ENCODE data around the gene STX19.
"Not testable (repeated sequence)": the region's sequence is repeated elsewhere in the genome, so short reads cannot be mapped to it uniquely, and the experiment has no call there.

Gene STX19, protein sequence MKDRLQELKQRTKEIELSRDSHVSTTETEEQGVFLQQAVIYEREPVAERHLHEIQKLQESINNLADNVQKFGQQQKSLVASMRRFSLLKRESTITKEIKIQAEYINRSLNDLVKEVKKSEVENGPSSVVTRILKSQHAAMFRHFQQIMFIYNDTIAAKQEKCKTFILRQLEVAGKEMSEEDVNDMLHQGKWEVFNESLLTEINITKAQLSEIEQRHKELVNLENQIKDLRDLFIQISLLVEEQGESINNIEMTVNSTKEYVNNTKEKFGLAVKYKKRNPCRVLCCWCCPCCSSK

DNA sequence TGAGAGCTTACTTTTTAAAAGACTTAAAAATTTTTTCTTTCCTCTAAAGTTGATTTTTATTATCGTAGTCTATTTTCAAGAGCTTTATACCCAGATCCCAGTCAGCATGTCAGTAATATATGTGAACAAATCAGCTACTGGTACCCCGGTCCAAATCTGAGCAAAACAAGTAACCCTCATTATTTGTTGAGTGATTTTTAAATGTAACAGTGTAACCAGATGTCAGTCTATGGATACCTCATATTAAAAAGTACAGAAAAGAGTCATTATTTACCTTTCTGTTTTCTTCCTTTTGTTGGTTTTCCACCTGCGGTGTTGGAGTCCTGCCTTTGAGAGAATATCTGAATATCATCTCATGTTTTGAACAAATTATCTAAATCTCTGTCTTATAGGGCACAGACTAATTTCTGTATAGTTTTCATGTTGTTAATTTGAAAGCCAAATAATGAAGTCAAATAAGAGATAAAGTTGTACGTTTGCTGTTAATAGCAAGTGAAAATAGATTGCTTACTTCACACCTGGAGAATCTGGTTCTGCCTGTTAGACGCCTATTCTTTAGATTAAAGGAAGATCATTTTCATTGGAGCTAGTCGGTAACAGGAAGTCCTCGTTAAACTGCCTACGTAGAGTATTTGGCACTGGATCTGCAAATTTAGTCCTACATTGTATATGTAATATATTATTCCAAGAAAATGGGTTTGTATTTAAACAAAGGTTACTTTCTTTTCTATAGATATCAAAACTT is at the start of gene STX19:
Gene STX19, minus strand, starts transcription at position 505 of the 745 bp plus-strand sequence. CDS start 13,328 bp downstream, outside the sequence.
- DNase-seq (ENCODE audit: low read depth in 2 of 2), result no peak

DNA sequence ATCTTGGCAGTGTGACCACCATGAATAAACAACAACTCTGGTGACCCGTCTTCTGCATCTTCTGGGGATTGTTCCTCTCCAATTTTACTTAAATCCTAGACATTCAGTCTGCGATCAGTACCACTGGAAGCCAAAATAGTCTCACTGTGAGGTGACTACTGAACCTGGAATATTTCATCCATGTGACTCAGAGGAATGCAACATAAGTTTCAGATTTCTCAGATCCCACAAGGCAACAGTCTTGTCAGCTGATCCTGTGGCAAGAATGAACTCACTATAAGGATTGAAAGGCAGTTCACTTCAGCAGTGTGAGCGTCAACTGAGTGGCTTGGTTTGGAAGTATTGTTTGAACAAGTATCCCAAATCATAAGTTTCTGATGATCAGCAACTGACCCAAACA is 47.7 kb upstream of the STX19 start:
- DNase-seq (ENCODE audit: low read depth in 2 of 2), result no peak

GRCh38 chr3:94071713-94072284 is 43.4 kb upstream of the STX19 start:
- no peak for DNase-seq (ENCODE audit: low read depth in 2 of 2)

DNA sequence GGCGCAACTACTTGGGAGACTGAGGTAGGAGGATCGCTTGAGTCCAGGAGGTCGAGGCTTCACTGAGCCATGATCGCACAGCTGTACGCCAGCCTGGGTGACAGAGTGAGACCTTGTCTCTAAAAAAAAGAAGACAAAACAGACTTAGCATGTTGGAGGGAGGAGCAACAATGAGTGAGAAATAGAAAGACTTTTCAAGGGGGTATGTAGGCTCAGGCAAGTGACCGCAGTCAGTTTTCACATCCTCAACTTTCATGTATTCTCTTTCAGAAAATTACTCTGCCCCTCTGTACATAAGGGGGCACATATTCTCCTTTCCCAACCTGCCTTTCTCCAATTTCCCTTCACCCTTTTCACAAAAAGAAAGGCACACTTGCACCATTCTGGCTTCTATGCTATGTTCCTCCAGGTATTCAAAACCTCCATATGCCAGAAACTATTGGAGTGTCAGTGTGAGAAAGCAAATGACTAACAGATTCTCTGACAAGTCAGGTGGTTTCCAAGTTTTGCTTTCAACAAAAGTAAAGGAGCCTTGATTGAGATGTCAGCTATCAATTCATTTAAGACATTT is 42.0 kb upstream of the STX19 start:
- DNase-seq (ENCODE audit: low read depth in 2 of 2), result no peak

GRCh38 chr3:94069194-94069813 is 40.9 kb upstream of the STX19 start:
- no peak for DNase-seq (ENCODE audit: low read depth in 2 of 2)

- no peak for DNase-seq (ENCODE audit: low read depth in 2 of 2)
These were observed 38.4 kb upstream of the STX19 start for GRCh38 chr3:94066506-94067500.

- DNase-seq (ENCODE audit: low read depth in 2 of 2), result no peak
These were observed 37.6 kb upstream of the STX19 start for GRCh38 chr3:94065819-94066480.

DNA sequence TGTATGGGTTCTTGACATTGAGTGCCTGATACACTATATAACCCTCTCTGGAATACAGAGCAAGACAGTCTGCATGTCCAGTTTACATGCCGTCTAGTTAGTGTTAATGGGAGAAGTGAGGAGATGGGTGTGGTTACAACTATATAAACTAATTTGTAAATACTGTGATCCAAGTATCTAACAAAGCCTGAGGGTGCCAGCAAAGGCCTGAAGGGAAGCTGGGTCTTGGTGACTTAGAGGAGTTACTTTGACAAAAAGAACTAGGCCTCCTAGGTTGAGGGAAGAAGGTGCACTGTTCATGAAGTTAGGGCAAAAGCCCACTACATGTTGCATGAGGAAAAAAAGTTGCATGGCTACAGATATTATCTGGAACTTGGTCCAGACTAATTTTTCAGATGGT is 36.7 kb upstream of the STX19 start:
- DNase-seq (ENCODE audit: low read depth in 2 of 2), result no peak

DNA sequence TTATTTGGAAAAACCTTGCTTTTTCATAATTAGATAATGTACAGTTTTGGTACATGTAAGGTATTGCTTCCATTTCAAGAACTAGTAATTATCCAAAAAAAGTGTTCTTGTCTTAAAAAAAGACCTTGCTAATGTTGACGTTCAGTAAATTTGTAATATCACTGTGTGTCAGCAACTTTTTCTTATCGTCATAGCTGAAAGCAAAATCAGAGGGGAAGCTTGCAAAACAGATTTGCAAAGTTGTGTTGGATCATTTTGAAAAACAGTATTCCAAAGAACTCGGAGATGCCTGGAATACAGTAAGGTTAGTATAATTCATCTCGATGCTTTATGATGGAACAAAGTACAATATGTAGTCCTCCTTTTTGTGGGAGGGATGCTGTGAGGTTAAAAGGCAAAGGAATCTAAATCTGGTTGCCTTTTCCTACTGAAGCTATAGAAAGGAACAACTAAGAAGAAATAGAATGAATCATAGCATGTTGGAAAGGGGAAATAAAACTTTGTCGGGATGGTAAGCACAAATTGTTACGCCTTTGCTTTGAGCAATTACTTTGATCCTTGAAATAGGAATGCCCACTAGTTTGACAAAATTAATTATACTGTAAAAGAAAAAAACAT is 36.0 kb upstream of the STX19 start:
- DNase-seq (ENCODE audit: low read depth in 2 of 2), result no peak

DNA sequence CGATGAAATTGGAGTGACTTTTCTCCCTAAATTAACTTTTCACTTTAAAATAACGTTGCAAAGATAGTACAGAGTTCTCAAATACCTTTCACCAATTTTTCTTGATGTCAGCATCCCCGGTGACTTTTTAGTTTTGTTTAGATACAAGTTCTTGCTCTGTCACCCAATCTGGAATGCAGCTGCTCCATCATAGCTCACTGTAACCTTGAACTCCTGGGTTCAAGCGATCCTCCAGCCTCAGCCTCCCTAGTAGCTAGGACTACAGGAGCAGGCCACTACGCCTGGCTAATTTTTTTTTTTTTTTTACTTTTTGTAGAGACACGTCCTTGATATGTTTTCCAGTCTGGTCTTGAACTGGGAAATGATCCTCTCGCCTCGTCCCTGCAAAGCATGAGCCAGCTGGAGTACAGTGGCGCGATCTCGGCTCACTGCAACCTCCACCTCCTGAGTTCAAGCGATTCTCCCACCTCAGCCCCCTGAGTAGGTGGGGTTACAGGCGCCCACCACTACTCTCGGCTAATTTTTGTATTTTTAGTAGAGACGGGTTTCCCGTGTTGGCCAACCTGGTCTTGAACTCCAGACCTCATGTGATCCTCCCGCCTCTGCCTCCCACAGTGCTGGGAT is 35.2 kb upstream of the STX19 start:
- no peak for DNase-seq (ENCODE audit: low read depth in 2 of 2)

DNA sequence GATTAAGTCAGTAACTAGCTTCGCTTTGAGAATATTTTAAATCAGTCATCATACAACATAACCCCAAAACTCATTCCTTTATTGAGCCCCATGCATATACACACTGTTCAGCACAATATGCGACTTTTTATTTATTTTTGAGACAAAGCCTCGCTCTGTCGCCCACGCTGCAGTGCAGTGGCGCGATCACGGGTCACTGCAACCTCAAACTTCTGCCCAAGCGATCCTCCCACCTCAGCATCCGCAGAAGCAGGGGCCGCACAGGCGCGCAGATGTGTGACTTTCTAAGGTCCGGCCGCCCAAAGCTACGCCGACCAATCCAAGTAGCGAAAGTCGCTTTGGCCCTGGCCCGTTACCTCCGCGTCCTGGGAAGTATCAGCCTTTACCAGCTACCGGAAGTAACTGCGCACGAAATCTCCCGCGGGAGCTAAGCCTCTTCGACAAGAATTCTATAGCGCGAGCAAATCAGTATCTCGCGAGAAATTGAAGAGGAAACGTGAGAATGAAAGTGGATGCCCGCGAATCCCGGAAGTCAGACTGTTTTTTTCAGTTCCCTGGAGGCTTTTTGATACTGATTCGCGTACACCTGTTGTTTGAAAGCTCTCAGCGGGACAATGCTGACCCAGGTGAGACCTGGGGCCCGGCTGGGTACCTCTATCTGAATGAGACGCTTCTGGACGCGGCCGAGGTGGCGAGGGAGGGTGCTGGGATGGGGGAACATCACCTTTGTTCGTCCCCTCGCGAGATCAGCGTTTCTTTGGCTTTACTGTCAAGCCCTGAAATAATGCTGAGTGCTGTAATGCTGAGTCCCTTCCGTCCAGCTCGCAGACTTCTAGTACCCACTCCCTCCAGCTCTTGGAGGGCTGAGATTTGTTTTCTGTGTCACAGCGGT is 34.4 kb upstream of the STX19 start, which contains the start of the genes DHFR2 and NSUN3:
Gene DHFR2, minus strand, starts transcription at position 404 of the 892 bp plus-strand sequence. CDS start 1,405 bp downstream, outside the sequence.
Gene NSUN3, plus strand, starts transcription at position 549 of the 892 bp plus-strand sequence. Its CDS starts 66 bp downstream, at position 615.
- peak; percentile 94 to 95 for DNase-seq (ENCODE audit: low read depth in 2 of 2)

DNA sequence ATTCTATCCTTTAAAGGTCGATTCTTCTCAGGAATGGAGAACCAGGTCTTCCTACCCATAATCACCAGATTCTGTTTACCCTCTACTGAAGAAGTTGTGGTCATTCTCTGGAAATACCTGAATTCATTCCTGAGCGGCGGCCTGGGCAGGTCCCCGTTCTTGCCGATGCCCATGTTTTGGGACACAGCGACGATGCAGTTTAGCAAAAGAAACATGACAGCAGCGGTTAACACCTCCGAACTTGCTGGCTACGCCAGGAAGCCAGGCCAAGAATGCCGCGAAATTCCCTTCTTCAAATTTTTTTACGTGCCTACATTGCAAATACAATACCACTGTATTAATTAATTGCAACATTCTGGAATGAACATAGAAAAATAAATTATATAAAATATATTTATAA is 32.9 kb upstream of the STX19 start:
- no peak for DNase-seq (ENCODE audit: low read depth in 2 of 2)

DNA sequence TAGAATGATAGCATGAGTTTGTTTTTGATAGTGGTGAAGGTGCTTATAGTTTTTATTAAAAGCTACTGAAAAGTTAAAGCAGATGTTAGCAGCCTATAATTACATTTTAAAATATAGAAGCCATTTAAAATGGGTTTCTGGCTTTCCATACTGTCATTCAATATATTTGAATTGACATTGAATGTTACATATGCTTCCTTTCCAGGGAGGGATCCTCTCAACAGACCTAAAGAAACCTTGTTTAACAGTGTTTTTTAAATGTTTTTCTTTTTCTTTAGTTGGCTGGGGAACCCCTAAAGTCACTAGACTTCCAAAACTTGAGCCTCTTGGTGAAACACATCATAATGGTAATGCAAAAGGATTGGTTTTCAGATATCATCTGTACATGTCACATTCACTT is 22.1 kb upstream of the STX19 start:
- no peak for DNase-seq (ENCODE audit: low read depth in 2 of 2)

GRCh38 chr3:94049267-94049666 is 20.9 kb upstream of the STX19 start:
- no peak for DNase-seq (ENCODE audit: low read depth in 2 of 2)

DNA sequence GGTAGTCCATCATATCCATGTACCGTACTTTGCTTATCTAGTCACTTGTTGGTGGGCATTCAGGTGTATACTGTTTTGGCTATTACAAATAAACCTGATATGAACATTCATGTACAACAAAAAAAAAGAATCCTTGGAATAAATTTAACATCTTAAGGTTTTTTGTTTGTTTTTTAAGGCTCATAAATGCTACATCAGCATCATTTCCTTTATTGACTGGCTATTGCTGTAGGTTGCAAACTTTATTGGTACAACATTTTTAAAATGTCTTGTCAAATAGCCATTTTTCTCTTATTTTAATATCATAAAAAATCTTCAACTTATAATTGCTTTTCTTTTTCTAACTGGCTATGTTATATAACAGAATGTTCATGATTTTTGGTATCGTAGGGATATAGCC is 18.1 kb upstream of the STX19 start:
- DNase-seq (ENCODE audit: low read depth in 2 of 2), result no peak

DNA sequence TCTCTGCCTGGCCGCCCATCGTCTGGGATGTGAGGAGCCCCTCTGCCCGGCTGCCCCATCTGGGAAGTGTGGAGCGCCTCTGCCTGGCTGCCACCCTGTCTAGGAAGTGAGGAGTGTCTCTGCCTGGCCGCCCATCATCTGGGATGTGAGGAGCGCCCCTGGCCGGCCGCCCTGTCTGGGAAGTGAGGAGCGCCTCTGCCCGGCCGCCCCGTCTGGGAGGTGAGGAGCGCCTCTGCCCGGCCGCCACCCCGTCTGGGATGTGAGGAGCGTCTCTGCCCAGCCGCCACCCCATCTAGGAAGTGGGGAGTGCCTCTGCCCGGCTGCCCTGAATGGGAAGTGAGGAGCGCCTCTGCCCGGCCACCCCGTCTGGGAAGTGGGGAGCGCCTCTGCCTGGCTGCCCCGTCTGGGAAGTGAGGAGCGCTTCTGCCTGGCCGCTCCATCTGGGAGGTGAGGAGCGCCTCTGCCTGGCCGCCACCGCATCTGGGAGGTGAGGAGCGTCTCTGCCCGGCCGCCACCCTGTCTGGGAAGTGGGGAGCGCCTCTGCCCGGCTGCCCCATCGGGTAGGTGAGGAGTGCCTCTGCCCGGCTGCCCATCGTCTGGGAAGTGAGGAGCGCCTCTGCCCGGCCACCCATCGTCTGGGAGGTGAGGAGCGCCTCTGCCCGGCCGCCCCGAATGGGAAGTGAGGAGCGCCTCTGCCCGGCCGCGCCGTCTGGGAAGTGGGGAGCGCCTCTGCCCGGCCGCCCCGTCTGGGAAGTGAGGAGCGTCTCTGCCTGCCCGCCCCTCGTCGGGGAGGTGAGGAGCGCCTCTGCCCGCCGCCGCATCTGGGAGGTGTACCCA is 15.9 kb upstream of the STX19 start:
- DNase-seq (ENCODE audit: low read depth in 2 of 2), result not testable (repeated sequence)

- no peak for DNase-seq (ENCODE audit: low read depth in 2 of 2)
These were observed 14.9 kb upstream of the STX19 start for GRCh38 chr3:94043285-94043684.

Data from fibroblast of skin of left biceps (primary cell).